Activated CD4-positive, alpha-beta T cell treated with anti-CD3 and anti-CD28 coated beads, Interleukin-2, amount 50 U/mL, for 24 hours (primary cell): Measurements from ENCODE around the gene ABCC1.
"Not testable (repeated sequence)": the region's sequence is repeated elsewhere in the genome, so short reads cannot be mapped to it uniquely, and the experiment has no call there.

ENCODE experiments used
- DNase-seq, 2 donors: peaks; one replicate each; pipeline ENCODE4 v3.0.0-alpha.2; 2020; ENCODE audit warnings: low read depth in 1 of 2, low spot score in 1 of 2

ABCC1 gene

GRCh38 chr16:16076423-16076813, 127.0 kb downstream of the ABCC1 start:
- DNase-seq, result no peak

- no peak for DNase-seq
Measured at GRCh38 chr16:16080465-16081065, 131.1 kb downstream of the ABCC1 start.

- no peak for DNase-seq
Measured at GRCh38 chr16:16081141-16081540, 131.7 kb downstream of the ABCC1 start.

- DNase-seq, result no peak
Measured at GRCh38 chr16:16082255-16082654, 132.8 kb downstream of the ABCC1 start.

GRCh38 chr16:16083421-16084156, 134.2 kb downstream of the ABCC1 start:
- peak in 1 of 2 donors; percentile 17 for DNase-seq

- no peak for DNase-seq
Measured at GRCh38 chr16:16084874-16085273, 135.5 kb downstream of the ABCC1 start.

- DNase-seq, result no peak
Measured at GRCh38 chr16:16086653-16087446, 137.4 kb downstream of the ABCC1 start.

- DNase-seq, result no peak
Measured at GRCh38 chr16:16090238-16090637, 140.8 kb downstream of the ABCC1 start.

GRCh38 chr16:16092925-16093627, 143.7 kb downstream of the ABCC1 start:
- DNase-seq, result no peak

- no peak for DNase-seq
Measured at GRCh38 chr16:16093628-16094332, 144.4 kb downstream of the ABCC1 start.

- no peak for DNase-seq
Measured at GRCh38 chr16:16095646-16096045, 146.2 kb downstream of the ABCC1 start.

- no peak for DNase-seq
Measured at GRCh38 chr16:16096121-16096857, 146.9 kb downstream of the ABCC1 start.

GRCh38 chr16:16096858-16097213, 147.4 kb downstream of the ABCC1 start:
- DNase-seq, result no peak

- DNase-seq, result no peak
Measured at GRCh38 chr16:16099320-16099719, 149.9 kb downstream of the ABCC1 start.

- no peak for DNase-seq
Measured at GRCh38 chr16:16100631-16101030, 151.2 kb downstream of the ABCC1 start.

- DNase-seq, result no peak
Measured at GRCh38 chr16:16101585-16101984, 152.2 kb downstream of the ABCC1 start.

GRCh38 chr16:16102738-16103137, 153.3 kb downstream of the ABCC1 start:
- DNase-seq, result no peak

- DNase-seq, result not testable (repeated sequence)
Measured at GRCh38 chr16:16104132-16104803, 154.9 kb downstream of the ABCC1 start.

- DNase-seq, result not testable (repeated sequence)
Measured at GRCh38 chr16:16104804-16105141, 155.4 kb downstream of the ABCC1 start.

GRCh38 chr16:16105646-16106045, 156.2 kb downstream of the ABCC1 start:
- DNase-seq, result no peak
